WTC11 (cell line): ENCODE results near the gene HMGCS1. TPM values are rescaled to one million over a fixed set of nuclear protein-coding genes. Genes with fewer than 3 reads are reported as not detected.

Experiments
- ATAC-seq: fragments of 200-7000 bp; cut with Tn5 transposase; 2 replicates; pipeline ENCODE4 v1.10.0; 2021; ENCODE audit warnings: mild to moderate bottlenecking, moderate library complexity
- CTCF ChIA-PET: fragments of 300-600 bp; sonication (Branson Sonifier 250); formaldehyde crosslinking; loops from one replicate; lab custom pipeline; 2021; ENCODE audit warnings: antibody characterized with exemption; lab: Charles Lee
- POLR2A ChIA-PET: fragments of 350-600 bp; sonication (Branson Sonifier 250); formaldehyde crosslinking; loops from one replicate; lab custom pipeline; 2021; ENCODE audit warnings: antibody characterized with exemption; lab: Charles Lee
- DNase-seq: peaks from one replicate; pipeline ENCODE4 v3.0.0; 2021; ENCODE audit warnings: low spot score
- H3K27ac Mint-ChIP-seq: 2 replicates; pipeline ENCODE4 v1.8.0; 2021; ENCODE audit warnings: mixed read lengths
- H3K27me3 Mint-ChIP-seq: 2 replicates; pipeline ENCODE4 v1.8.0; 2021; ENCODE audit warnings: low read depth, mild to moderate bottlenecking, moderate library complexity, mixed read lengths
- H3K36me3 Mint-ChIP-seq: 2 replicates; pipeline ENCODE4 v1.8.0; 2021; ENCODE audit warnings: mixed read lengths
- H3K4me1 Mint-ChIP-seq: 2 replicates; pipeline ENCODE4 v1.8.0; 2022; ENCODE audit warnings: mixed read lengths
- H3K4me3 Mint-ChIP-seq: 2 replicates; pipeline ENCODE4 v1.8.0; 2021; ENCODE audit warnings: mild to moderate bottlenecking, moderate library complexity, mixed read lengths
- H3K9me3 Mint-ChIP-seq: 2 replicates; pipeline ENCODE4 v1.8.0; 2021; ENCODE audit warnings: mixed read lengths
- CREB1 ChIP-seq: sonication (generic); formaldehyde crosslinking; IDR thresholded peaks from 2 replicates; pipeline ENCODE4 v1.8.0; 2023; ENCODE audit warnings: mild to moderate bottlenecking, missing genetic modification reagents
- CREM ChIP-seq: sonication (generic); formaldehyde crosslinking; IDR thresholded peaks from 2 replicates; pipeline ENCODE4 v1.8.1; 2022; ENCODE audit warnings: mild to moderate bottlenecking, missing genetic modification reagents, moderate library complexity
- FOXJ3 ChIP-seq: sonication (generic); formaldehyde crosslinking; IDR thresholded peaks from 2 replicates; pipeline ENCODE4 v1.9.0; 2021; ENCODE audit warnings: missing genetic modification reagents, mild to moderate bottlenecking, borderline replicate concordance
- FOXP1 ChIP-seq: sonication (generic); formaldehyde crosslinking; IDR thresholded peaks from 2 replicates; pipeline ENCODE4 v1.8.0; 2022; ENCODE audit warnings: missing genetic modification reagents, mild to moderate bottlenecking, moderate library complexity, borderline replicate concordance
- HMGA2 ChIP-seq: fragments of 250-450 bp; sonication (Bioruptor Pico); IDR thresholded peaks from 2 replicates; pipeline ENCODE4 v1.4.0; 2021; ENCODE audit warnings: mild to moderate bottlenecking, moderate library complexity
- IRF2 ChIP-seq: sonication (generic); formaldehyde crosslinking; IDR thresholded peaks from 2 replicates; pipeline ENCODE4 v1.8.0; 2022; ENCODE audit warnings: low read depth, missing genetic modification reagents, borderline replicate concordance
- JAZF1 ChIP-seq: fragments of 250-450 bp; sonication (Bioruptor Pico); IDR thresholded peaks from 2 replicates; pipeline ENCODE4 v1.9.0; 2021; ENCODE audit warnings: moderate library complexity, mild to moderate bottlenecking, inconsistent platforms
- SMAD3 ChIP-seq: sonication (generic); formaldehyde crosslinking; IDR thresholded peaks from 2 replicates; pipeline ENCODE4 v1.8.0; 2022; ENCODE audit warnings: missing genetic modification reagents, mild to moderate bottlenecking, borderline replicate concordance
- SOX15 ChIP-seq: fragments of 250-450 bp; sonication (Bioruptor Pico); IDR thresholded peaks from 2 replicates; pipeline ENCODE4 v1.9.0; 2021; ENCODE audit warnings: mild to moderate bottlenecking
- ZNF138 ChIP-seq: sonication (generic); formaldehyde crosslinking; conservative IDR thresholded peaks from 2 replicates; pipeline ENCODE4 v1.8.1; 2022; ENCODE audit warnings: mild to moderate bottlenecking, moderate library complexity, missing genetic modification reagents
- total RNA-seq: library from RNA; stranded (reverse); gene quantifications from 3 replicates; pipeline ENCODE4 v1.2.3, GENCODE V29; 2021
- TF ChIP-seq, protein P1 (sequence below): fragments of 250-450 bp; sonication (Bioruptor Pico); IDR thresholded peaks from 2 replicates; pipeline ENCODE4 v1.9.0; 2021; ENCODE audit warnings: mild to moderate bottlenecking, borderline replicate concordance
- TF ChIP-seq, protein P2 (sequence below): sonication (generic); formaldehyde crosslinking; conservative IDR thresholded peaks from 2 replicates; pipeline ENCODE4 v1.8.1; 2023; ENCODE audit warnings: mild to moderate bottlenecking, low read depth, missing genetic modification reagents, moderate library complexity
- TF ChIP-seq, protein P3 (sequence below): sonication (generic); formaldehyde crosslinking; IDR thresholded peaks from 2 replicates; pipeline ENCODE4 v1.8.1; 2023; ENCODE audit warnings: mild to moderate bottlenecking, missing genetic modification reagents, moderate library complexity
- TF ChIP-seq, protein P4 (sequence below): fragments of 200-600 bp; IDR thresholded peaks from 2 replicates; pipeline ENCODE4 v1.8.0; 2022; ENCODE audit warnings: antibody characterized with exemption
- TF ChIP-seq, protein P5 (sequence below): sonication (generic); formaldehyde crosslinking; IDR thresholded peaks from 2 replicates; pipeline ENCODE4 v1.8.1; 2022; ENCODE audit warnings: missing genetic modification reagents, borderline replicate concordance
- TF ChIP-seq, protein P6 (sequence below): sonication (generic); formaldehyde crosslinking; IDR thresholded peaks from 2 replicates; pipeline ENCODE4 v1.8.0; 2022; ENCODE audit warnings: mild to moderate bottlenecking, missing genetic modification reagents
- TF ChIP-seq, protein P7 (sequence below): fragments of 250-450 bp; sonication (Bioruptor Pico); conservative IDR thresholded peaks from 2 replicates; pipeline ENCODE4 v1.9.0; 2021; ENCODE audit warnings: mild to moderate bottlenecking

HMGCS1 gene
- total RNA-seq, 1 experiment from 2014 or later = 199 TPM

DNA sequence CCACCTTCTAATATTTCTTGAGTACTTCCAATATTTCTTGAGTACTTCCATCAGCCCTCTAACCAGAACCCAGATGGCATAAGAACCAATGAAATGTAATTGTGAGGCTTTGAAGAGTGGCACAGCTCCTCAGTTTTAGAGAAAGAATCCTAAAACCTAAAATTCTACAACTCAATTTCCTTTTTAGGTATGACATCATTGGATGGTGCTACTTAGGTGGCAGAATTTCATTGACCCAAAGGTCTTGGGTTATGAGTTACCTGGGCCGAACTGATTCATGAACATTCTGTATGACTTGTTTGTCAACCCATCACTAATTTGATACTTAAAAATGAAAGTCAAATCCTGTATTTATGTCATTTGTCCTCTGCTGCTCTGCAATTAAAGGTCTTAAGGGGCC, 13.1 kb downstream of the HMGCS1 start:
- H3K9me3 Mint-ChIP-seq = no peaks in the 10 kb centered on the region
- no peak for DNase-seq
- TF ChIP-seq, protein P1, sequence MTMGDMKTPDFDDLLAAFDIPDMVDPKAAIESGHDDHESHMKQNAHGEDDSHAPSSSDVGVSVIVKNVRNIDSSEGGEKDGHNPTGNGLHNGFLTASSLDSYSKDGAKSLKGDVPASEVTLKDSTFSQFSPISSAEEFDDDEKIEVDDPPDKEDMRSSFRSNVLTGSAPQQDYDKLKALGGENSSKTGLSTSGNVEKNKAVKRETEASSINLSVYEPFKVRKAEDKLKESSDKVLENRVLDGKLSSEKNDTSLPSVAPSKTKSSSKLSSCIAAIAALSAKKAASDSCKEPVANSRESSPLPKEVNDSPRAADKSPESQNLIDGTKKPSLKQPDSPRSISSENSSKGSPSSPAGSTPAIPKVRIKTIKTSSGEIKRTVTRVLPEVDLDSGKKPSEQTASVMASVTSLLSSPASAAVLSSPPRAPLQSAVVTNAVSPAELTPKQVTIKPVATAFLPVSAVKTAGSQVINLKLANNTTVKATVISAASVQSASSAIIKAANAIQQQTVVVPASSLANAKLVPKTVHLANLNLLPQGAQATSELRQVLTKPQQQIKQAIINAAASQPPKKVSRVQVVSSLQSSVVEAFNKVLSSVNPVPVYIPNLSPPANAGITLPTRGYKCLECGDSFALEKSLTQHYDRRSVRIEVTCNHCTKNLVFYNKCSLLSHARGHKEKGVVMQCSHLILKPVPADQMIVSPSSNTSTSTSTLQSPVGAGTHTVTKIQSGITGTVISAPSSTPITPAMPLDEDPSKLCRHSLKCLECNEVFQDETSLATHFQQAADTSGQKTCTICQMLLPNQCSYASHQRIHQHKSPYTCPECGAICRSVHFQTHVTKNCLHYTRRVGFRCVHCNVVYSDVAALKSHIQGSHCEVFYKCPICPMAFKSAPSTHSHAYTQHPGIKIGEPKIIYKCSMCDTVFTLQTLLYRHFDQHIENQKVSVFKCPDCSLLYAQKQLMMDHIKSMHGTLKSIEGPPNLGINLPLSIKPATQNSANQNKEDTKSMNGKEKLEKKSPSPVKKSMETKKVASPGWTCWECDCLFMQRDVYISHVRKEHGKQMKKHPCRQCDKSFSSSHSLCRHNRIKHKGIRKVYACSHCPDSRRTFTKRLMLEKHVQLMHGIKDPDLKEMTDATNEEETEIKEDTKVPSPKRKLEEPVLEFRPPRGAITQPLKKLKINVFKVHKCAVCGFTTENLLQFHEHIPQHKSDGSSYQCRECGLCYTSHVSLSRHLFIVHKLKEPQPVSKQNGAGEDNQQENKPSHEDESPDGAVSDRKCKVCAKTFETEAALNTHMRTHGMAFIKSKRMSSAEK (CRISPR knock-in tag) = no peak
- TF ChIP-seq, protein P2, sequence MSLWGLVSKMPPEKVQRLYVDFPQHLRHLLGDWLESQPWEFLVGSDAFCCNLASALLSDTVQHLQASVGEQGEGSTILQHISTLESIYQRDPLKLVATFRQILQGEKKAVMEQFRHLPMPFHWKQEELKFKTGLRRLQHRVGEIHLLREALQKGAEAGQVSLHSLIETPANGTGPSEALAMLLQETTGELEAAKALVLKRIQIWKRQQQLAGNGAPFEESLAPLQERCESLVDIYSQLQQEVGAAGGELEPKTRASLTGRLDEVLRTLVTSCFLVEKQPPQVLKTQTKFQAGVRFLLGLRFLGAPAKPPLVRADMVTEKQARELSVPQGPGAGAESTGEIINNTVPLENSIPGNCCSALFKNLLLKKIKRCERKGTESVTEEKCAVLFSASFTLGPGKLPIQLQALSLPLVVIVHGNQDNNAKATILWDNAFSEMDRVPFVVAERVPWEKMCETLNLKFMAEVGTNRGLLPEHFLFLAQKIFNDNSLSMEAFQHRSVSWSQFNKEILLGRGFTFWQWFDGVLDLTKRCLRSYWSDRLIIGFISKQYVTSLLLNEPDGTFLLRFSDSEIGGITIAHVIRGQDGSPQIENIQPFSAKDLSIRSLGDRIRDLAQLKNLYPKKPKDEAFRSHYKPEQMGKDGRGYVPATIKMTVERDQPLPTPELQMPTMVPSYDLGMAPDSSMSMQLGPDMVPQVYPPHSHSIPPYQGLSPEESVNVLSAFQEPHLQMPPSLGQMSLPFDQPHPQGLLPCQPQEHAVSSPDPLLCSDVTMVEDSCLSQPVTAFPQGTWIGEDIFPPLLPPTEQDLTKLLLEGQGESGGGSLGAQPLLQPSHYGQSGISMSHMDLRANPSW (CRISPR knock-in tag) = no peak
- TF ChIP-seq, protein P3, sequence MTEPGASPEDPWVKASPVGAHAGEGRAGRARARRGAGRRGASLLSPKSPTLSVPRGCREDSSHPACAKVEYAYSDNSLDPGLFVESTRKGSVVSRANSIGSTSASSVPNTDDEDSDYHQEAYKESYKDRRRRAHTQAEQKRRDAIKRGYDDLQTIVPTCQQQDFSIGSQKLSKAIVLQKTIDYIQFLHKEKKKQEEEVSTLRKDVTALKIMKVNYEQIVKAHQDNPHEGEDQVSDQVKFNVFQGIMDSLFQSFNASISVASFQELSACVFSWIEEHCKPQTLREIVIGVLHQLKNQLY (CRISPR knock-in tag) = no peak
- no peak for TF ChIP-seq HMGA2 (CRISPR knock-in tag)
- no peak for TF ChIP-seq SOX15 (CRISPR knock-in tag)
- TF ChIP-seq FOXJ3 (CRISPR knock-in tag) = no peak
- no peak for TF ChIP-seq ZNF138 (CRISPR knock-in tag)
- TF ChIP-seq, protein P4, sequence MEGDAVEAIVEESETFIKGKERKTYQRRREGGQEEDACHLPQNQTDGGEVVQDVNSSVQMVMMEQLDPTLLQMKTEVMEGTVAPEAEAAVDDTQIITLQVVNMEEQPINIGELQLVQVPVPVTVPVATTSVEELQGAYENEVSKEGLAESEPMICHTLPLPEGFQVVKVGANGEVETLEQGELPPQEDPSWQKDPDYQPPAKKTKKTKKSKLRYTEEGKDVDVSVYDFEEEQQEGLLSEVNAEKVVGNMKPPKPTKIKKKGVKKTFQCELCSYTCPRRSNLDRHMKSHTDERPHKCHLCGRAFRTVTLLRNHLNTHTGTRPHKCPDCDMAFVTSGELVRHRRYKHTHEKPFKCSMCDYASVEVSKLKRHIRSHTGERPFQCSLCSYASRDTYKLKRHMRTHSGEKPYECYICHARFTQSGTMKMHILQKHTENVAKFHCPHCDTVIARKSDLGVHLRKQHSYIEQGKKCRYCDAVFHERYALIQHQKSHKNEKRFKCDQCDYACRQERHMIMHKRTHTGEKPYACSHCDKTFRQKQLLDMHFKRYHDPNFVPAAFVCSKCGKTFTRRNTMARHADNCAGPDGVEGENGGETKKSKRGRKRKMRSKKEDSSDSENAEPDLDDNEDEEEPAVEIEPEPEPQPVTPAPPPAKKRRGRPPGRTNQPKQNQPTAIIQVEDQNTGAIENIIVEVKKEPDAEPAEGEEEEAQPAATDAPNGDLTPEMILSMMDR = no peak
- TF ChIP-seq, protein P5, sequence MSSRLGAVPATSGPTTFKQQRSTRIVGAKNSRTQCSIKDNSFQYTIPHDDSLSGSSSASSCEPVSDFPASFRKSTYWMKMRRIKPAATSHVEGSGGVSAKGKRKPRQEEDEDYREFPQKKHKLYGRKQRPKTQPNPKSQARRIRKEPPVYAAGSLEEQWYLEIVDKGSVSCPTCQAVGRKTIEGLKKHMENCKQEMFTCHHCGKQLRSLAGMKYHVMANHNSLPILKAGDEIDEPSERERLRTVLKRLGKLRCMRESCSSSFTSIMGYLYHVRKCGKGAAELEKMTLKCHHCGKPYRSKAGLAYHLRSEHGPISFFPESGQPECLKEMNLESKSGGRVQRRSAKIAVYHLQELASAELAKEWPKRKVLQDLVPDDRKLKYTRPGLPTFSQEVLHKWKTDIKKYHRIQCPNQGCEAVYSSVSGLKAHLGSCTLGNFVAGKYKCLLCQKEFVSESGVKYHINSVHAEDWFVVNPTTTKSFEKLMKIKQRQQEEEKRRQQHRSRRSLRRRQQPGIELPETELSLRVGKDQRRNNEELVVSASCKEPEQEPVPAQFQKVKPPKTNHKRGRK (CRISPR knock-in tag) = no peak
- no peak for TF ChIP-seq SMAD3 (CRISPR knock-in tag)
- no peak for TF ChIP-seq CREM (CRISPR knock-in tag)
- TF ChIP-seq, all 79 proteins: peak for 0
- Mint-ChIP-seq H3K4me1 (peaks cover 44% of the 10 kb centered on the region), H3K27ac (0 out of 2 replicates have a peak overlapping the region, but pooled peaks have one; percentile 50), H3K27me3 (no peaks in the 10 kb centered on the region), H3K4me3 (no peak overlapping the region), H3K36me3 (peaks cover 38% of the 10 kb centered on the region)
- ATAC-seq = no peak
- ChIA-PET CTCF (interaction anchor here (0.7 to 2.0 kb wide), 4 partner anchors 13 to 185 kb away, joined by 3 to 8 read pairs (median 6); partner anchors contain the start of genes HMGCS1 and TMEM267), POLR2A (interaction anchor here (1.0 kb wide), 1 partner anchor 13 kb away, joined by 3 read pairs; the partner anchor contains the start of gene HMGCS1)

DNA sequence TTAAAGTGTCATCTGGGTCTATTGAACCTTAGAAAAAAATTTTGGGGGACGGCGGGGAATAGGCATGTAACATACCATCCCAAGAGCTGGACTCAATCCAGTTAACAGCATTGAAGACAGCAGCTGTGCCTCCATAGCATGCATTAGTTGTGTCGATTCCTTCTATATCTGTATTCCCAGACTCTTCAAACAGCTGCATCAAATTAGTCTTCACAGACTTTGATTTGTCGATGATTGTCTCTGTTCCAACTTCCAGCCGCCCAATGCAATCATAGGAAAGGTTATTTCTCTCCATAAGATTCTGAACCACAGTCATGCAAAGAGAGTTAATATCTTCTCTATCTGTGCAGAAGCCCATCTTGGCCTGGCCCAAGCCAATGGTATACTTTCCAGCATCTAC, 14.8 kb downstream of the HMGCS1 start:
- no peak for ATAC-seq
- H3K27ac Mint-ChIP-seq = no peak overlapping the region
- no peaks in the 10 kb centered on the region for H3K27me3 Mint-ChIP-seq
- no peaks in the 10 kb centered on the region for H3K9me3 Mint-ChIP-seq
- no peak overlapping the region for H3K4me3 Mint-ChIP-seq
- no peak for DNase-seq
- ChIA-PET CTCF (interaction anchor here (2.0 kb wide), 1 partner anchor 15 kb away, joined by 5 read pairs; the partner anchor contains the start of gene HMGCS1), POLR2A (no interaction called here)
- peaks cover 51% of the 10 kb centered on the region for H3K36me3 Mint-ChIP-seq
- H3K4me1 Mint-ChIP-seq = peaks cover 32% of the 10 kb centered on the region
- TF ChIP-seq FOXP1 (no peak), HMGA2 (CRISPR knock-in tag) (no peak), JAZF1 (no peak), CREB1 (CRISPR knock-in tag) (no peak), IRF2 (CRISPR knock-in tag) (no peak)
- TF ChIP-seq, protein P6, sequence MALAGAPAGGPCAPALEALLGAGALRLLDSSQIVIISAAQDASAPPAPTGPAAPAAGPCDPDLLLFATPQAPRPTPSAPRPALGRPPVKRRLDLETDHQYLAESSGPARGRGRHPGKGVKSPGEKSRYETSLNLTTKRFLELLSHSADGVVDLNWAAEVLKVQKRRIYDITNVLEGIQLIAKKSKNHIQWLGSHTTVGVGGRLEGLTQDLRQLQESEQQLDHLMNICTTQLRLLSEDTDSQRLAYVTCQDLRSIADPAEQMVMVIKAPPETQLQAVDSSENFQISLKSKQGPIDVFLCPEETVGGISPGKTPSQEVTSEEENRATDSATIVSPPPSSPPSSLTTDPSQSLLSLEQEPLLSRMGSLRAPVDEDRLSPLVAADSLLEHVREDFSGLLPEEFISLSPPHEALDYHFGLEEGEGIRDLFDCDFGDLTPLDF (CRISPR knock-in tag) = no peak
- TF ChIP-seq, protein P7, sequence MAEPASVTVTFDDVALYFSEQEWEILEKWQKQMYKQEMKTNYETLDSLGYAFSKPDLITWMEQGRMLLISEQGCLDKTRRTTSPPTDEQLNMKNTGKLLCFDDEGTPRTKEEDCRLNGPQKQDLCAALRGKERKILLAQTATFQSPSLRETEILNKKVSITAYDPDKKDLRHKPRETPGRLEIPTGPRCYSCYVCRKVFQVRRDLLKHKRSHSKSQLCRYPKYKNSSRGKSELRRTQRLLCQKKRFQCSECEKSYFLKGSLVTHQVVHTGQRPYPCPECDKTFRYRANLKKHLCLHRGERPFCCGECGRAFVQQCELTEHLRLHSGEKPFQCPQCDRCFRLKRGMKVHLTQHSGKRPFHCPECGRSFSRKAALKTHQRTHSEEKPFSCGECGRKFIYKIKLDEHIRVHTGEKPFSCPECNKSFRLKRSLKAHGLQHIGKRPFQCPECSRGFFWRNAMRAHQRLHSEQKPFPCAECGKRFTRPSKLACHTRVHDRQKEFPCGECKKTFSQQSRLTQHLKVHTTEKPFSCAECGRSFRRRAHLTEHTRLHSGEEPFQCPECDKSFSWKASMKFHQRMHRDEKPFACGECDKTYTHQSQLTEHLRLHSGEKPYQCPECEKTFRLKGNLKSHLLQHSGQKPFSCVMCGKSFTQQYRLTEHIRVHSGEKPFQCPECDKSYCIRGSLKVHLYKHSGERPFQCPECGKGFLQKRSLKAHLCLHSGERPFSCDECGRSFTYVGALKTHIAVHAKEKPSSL (CRISPR knock-in tag) = no peak
